Calu3 (cell line): Measurements from ENCODE around the gene UVRAG. TPM values are rescaled to one million over a fixed set of nuclear protein-coding genes. Genes with fewer than 3 reads are reported as not detected.
"Not testable (repeated sequence)": the region's sequence is repeated elsewhere in the genome, so short reads cannot be mapped to it uniquely, and the experiment has no call there.

Experiments
- BruUV-seq: library from RNA; stranded (reverse); fragments of 400-500 nt; replicated peaks from 2 replicates; lab custom pipeline; 2021; lab: Mats Ljungman, UMichigan
- CTCF ChIA-PET: fragments of 300-600 bp; sonication (Branson Sonifier 250); formaldehyde crosslinking; loops from one replicate; lab custom pipeline; 2022; ENCODE audit warnings: antibody characterized with exemption; lab: Charles Lee
- DNase-seq: peaks from one replicate; pipeline ENCODE4 v3.0.0; 2022
- H3K27ac Mint-ChIP-seq: one replicate; pipeline ENCODE4 v1.8.0; 2022; ENCODE audit warnings: mixed read lengths; ENCODE audit not compliant: unreplicated experiment
- H3K27me3 Mint-ChIP-seq: one replicate; pipeline ENCODE4 v1.8.0; 2022; ENCODE audit warnings: mixed read lengths; ENCODE audit not compliant: unreplicated experiment
- H3K36me3 Mint-ChIP-seq: one replicate; pipeline ENCODE4 v1.8.0; 2022; ENCODE audit warnings: mild to moderate bottlenecking, moderate library complexity, mixed read lengths; ENCODE audit not compliant: insufficient read depth, unreplicated experiment
- H3K4me1 Mint-ChIP-seq: one replicate; pipeline ENCODE4 v1.8.0; 2022; ENCODE audit warnings: mild to moderate bottlenecking, low read depth, mixed read lengths; ENCODE audit not compliant: unreplicated experiment
- H3K4me3 Mint-ChIP-seq: one replicate; pipeline ENCODE4 v1.8.0; 2022; ENCODE audit warnings: mild to moderate bottlenecking, low read depth, moderate library complexity, mixed read lengths; ENCODE audit not compliant: unreplicated experiment
- H3K9me3 Mint-ChIP-seq: one replicate; pipeline ENCODE4 v1.8.0; 2022; ENCODE audit warnings: low read depth, mixed read lengths; ENCODE audit not compliant: unreplicated experiment
- intact Hi-C: fragments of 100-400 bp; cut with micrococcal nuclease; formaldehyde crosslinking; loops from one replicate; pipeline ENCODE4 v1.10.0; 2022; ENCODE audit not compliant: unreplicated experiment
- total RNA-seq: library from RNA; stranded (reverse); gene quantifications from 2 replicates; pipeline ENCODE4 v1.2.3, GENCODE V29; 2022
- TF ChIP-seq, protein P1 (sequence below): fragments of 200-600 bp; IDR thresholded peaks from one replicate; pipeline ENCODE4 v1.8.0; 2022; ENCODE audit warnings: antibody characterized with exemption; ENCODE audit not compliant: unreplicated experiment

Gene UVRAG
- total RNA-seq, 1 experiment from 2014 or later: 18.5 TPM

DNA sequence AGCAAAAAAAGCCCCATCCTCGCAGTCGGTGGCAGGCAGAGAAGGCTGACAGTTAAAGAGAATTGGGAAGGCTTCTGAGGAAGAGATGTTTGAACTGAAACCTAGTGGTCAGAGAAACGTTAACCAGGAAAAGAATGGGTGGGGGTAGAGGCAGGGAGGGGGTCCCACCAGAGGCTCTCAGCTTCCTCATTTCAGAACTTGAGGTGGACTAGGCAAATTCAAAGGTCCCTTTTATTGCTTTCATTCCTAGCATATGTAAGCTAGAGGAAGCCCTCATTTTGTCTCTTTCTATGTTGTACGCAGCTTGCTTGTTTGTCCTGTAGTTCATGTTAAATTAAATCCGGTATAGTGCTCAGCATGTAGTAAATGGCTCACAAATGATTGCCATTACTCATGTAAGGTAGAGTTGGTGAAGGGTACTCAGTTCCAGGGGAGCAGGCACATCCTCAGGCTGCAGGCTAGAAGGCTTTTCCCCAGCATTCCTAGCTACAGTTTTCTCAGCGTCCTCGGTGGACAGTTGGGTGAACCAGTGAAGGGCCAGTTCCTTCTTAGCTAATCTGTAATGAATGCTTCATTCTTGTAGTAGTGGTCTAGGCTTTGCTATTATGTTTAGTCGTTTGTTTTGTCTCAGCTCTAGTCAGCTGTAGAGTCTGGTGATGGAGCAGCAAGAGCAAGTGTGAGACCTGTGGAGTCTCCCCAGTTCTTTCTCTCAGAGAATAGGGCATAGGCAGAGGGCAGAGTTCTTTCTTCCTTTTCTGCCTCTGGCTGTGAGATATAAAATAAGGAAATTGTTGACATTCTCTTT lies 58.6 kb downstream of the UVRAG start:
- no TSS peak for BruUV-seq
- Mint-ChIP-seq H3K27me3 (no peaks in the 10 kb centered on the region), H3K4me1 (peaks cover 9% of the 10 kb centered on the region), H3K9me3 (no peaks in the 10 kb centered on the region), H3K36me3 (no peaks in the 10 kb centered on the region), H3K4me3 (no peak overlapping the region), H3K27ac (no peak overlapping the region)
- intact Hi-C loops: no loop called here
- CTCF ChIA-PET: no interaction called here
- TF ChIP-seq, protein P1, sequence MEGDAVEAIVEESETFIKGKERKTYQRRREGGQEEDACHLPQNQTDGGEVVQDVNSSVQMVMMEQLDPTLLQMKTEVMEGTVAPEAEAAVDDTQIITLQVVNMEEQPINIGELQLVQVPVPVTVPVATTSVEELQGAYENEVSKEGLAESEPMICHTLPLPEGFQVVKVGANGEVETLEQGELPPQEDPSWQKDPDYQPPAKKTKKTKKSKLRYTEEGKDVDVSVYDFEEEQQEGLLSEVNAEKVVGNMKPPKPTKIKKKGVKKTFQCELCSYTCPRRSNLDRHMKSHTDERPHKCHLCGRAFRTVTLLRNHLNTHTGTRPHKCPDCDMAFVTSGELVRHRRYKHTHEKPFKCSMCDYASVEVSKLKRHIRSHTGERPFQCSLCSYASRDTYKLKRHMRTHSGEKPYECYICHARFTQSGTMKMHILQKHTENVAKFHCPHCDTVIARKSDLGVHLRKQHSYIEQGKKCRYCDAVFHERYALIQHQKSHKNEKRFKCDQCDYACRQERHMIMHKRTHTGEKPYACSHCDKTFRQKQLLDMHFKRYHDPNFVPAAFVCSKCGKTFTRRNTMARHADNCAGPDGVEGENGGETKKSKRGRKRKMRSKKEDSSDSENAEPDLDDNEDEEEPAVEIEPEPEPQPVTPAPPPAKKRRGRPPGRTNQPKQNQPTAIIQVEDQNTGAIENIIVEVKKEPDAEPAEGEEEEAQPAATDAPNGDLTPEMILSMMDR: no peak
- DNase-seq: no peak

DNA sequence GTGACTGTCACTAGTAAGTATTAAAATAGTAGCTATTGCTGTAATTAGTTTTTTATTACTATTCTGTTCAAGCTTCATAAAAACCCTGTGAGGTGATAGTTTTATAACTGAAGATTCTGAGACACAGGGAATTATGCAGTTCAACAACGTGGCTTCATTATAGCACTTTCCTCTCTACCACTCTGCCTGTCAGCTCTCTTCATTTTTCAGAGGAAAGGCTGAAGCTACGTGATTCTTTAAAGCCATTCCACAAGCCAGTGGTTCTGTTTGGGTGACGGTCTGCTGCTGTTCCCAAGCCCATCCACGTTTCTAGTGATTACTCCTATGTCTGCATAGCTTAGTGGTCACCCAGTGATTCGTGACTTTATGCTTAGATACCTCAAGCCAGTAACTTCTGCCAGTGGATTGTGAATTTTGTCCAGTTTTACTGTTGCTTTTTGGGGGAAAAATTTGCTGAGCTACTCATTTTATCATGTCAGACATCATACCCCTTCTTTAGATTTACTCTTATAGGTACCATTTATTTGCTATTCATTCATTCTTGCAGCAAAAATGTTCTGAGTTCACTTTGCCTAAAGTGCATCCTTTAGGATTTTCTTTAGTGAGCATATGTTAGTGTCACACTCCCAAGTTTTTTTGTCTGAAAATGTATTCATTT lies 59.8 kb downstream of the UVRAG start:
- no peak overlapping the region for H3K27ac Mint-ChIP-seq
- BruUV-seq: no TSS peak

DNA sequence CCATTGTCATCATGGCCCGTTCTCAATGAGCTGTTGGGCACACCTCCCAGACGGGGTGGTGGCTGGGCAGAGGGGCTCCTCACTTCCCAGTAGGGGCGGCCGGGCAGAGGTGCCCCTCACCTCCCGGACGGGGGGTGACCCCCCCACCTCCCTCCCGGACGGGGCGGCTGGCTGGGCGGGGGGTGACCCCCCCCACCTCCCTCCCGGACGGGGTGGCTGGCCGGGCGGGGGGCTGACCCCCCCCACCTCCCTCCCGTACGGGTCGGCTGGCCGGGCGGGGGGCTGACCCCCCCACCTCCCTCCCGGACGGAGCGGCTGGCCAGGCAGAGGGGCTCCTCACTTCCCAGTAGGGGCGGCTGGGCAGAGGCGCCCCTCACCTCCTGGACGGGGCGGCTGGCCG lies 62.3 kb downstream of the UVRAG start:
- H3K4me3 Mint-ChIP-seq, BruUV-seq, intact Hi-C loops, H3K4me1 Mint-ChIP-seq, H3K9me3 Mint-ChIP-seq, DNase-seq, CTCF ChIA-PET, H3K27me3 Mint-ChIP-seq, H3K36me3 Mint-ChIP-seq, H3K27ac Mint-ChIP-seq: not testable (repeated sequence)

More for the DNA sequence above, 59.8 kb downstream of the UVRAG start:
- DNase-seq: no peak
- TF ChIP-seq, protein P1: no peak
- Mint-ChIP-seq H3K4me3 (no peak overlapping the region), H3K27me3 (no peaks in the 10 kb centered on the region), H3K4me1 (peaks cover under 1% of the 10 kb centered on the region), H3K9me3 (no peaks in the 10 kb centered on the region), H3K36me3 (no peaks in the 10 kb centered on the region)
- intact Hi-C loops: no loop called here
- CTCF ChIA-PET: no interaction called here

- DNase-seq, H3K9me3 Mint-ChIP-seq, BruUV-seq, H3K27me3 Mint-ChIP-seq, H3K4me3 Mint-ChIP-seq, H3K4me1 Mint-ChIP-seq, H3K27ac Mint-ChIP-seq, intact Hi-C loops, H3K36me3 Mint-ChIP-seq, CTCF ChIA-PET: not testable (repeated sequence)
These were observed 62.9 kb downstream of the UVRAG start for GRCh38 chr11:75877931-75878330.

- peaks cover 6% of the 10 kb centered on the region for H3K4me1 Mint-ChIP-seq
- H3K4me3 Mint-ChIP-seq: no peak overlapping the region
- no peaks in the 10 kb centered on the region for H3K27me3 Mint-ChIP-seq
- TF ChIP-seq, protein P1: no peak
- H3K36me3 Mint-ChIP-seq: no peaks in the 10 kb centered on the region
- BruUV-seq: no TSS peak
- intact Hi-C loops: no loop called here
- H3K9me3 Mint-ChIP-seq: no peaks in the 10 kb centered on the region
- no peak overlapping the region for H3K27ac Mint-ChIP-seq
- CTCF ChIA-PET: no interaction called here
- no peak for DNase-seq
These were observed 63.9 kb downstream of the UVRAG start for GRCh38 chr11:75878933-75879332.
